IMR-90 (cell line): ENCODE data around the gene PLEKHH1. TPM values are rescaled to one million over a fixed set of nuclear protein-coding genes. Genes with fewer than 3 reads are reported as not detected.

Experiments
- ATAC-seq: fragments of 200-7000 bp; cut with Tn5 transposase; 2 replicates; pipeline ENCODE4 v1.9.1; 2020; ENCODE audit warnings: low read depth, mild to moderate bottlenecking, moderate library complexity
- BruUV-seq: library from RNA; stranded (reverse); fragments of 400-500 nt; replicated peaks from 2 replicates; lab custom pipeline; 2021; lab: Mats Ljungman, UMichigan
- CTCF ChIA-PET: fragments of 300-600 bp; formaldehyde crosslinking; extraction: SDS; loops from one replicate; lab custom pipeline; 2021; ENCODE audit warnings: antibody characterized with exemption; lab: Yijun Ruan, JAX
- POLR2A ChIA-PET: fragments of 300-600 bp; sonication (Branson Sonifier 250); formaldehyde crosslinking; loops from one replicate; lab custom pipeline; 2022; ENCODE audit warnings: antibody characterized with exemption; ENCODE audit not compliant: unreplicated experiment; lab: Charles Lee
- DNase-seq: peaks from one replicate; pipeline ENCODE4 v3.0.0; 2013
- H2AFZ ChIP-seq: replicated peaks from 2 replicates; pipeline ENCODE3; 2013; ENCODE audit warnings: low read length, mild to moderate bottlenecking; ENCODE audit not compliant: poor library complexity
- H2AK5ac ChIP-seq: 2 replicates; pipeline ENCODE4 v1.6.1; 2013; ENCODE audit warnings: low read depth, low read length, inconsistent platforms
- H2AK9ac ChIP-seq: replicated peaks from 2 replicates; pipeline ENCODE3; 2013; ENCODE audit warnings: mild to moderate bottlenecking, low read depth, low read length, moderate library complexity; ENCODE audit not compliant: poor library complexity
- H2BK120ac ChIP-seq: 2 replicates; pipeline ENCODE4 v1.6.1; 2013; ENCODE audit warnings: low read depth, low read length, inconsistent platforms
- H2BK15ac ChIP-seq: 3 replicates; pipeline ENCODE4 v1.6.1; 2013; ENCODE audit warnings: low read depth, low read length, inconsistent platforms
- H2BK20ac ChIP-seq: 2 replicates; pipeline ENCODE4 v1.6.1; 2013; ENCODE audit warnings: low read depth, mild to moderate bottlenecking, inconsistent platforms, low read length, moderate library complexity
- H2BK5ac ChIP-seq: 2 replicates; pipeline ENCODE4 v1.6.1; 2013; ENCODE audit warnings: mild to moderate bottlenecking, low read depth, low read length, inconsistent platforms; ENCODE audit not compliant: poor library complexity, severe bottlenecking
- H3K14ac ChIP-seq: replicated peaks from 2 replicates; pipeline ENCODE4 v1.6.1; 2013; ENCODE audit warnings: low read depth, low read length, inconsistent platforms
- H3K18ac ChIP-seq: 2 replicates; pipeline ENCODE4 v1.6.1; 2013; ENCODE audit warnings: low read depth, low read length, control low read depth
- H3K23ac ChIP-seq: 2 replicates; pipeline ENCODE4 v1.6.1; 2013; ENCODE audit warnings: low read depth, low read length, inconsistent platforms
- H3K27ac ChIP-seq: 2 replicates; pipeline ENCODE4 v1.5.1; 2013; ENCODE audit warnings: mild to moderate bottlenecking, control low read depth, low read length; ENCODE audit not compliant: insufficient read depth
- H3K27me3 ChIP-seq: 2 replicates; pipeline ENCODE4 v1.6.1; 2013; ENCODE audit warnings: low read length; ENCODE audit not compliant: control insufficient read depth, insufficient read depth
- H3K36me3 ChIP-seq: 2 replicates; pipeline ENCODE4 v1.6.1; 2013; ENCODE audit warnings: low read length, mixed read lengths; ENCODE audit not compliant: control insufficient read depth, insufficient read depth
- H3K4ac ChIP-seq: 2 replicates; pipeline ENCODE4 v1.6.1; 2013; ENCODE audit warnings: low read depth, low read length, inconsistent platforms
- H3K4me1 ChIP-seq: 2 replicates; pipeline ENCODE4 v1.6.1; 2013; ENCODE audit warnings: low read length, mixed read lengths; ENCODE audit not compliant: control insufficient read depth, insufficient read depth
- H3K4me2 ChIP-seq: 2 replicates; pipeline ENCODE4 v1.6.1; 2013; ENCODE audit warnings: low read depth, mild to moderate bottlenecking, control low read depth, low read length, moderate library complexity
- H3K4me3 ChIP-seq: 2 replicates; pipeline ENCODE4 v1.5.1; 2013; ENCODE audit warnings: low read depth, mild to moderate bottlenecking, control low read depth, low read length, moderate library complexity; ENCODE audit not compliant: insufficient read depth
- H3K56ac ChIP-seq: 2 replicates; pipeline ENCODE4 v1.6.1; 2013; ENCODE audit warnings: low read length, inconsistent platforms; ENCODE audit not compliant: insufficient read depth; ENCODE audit errors: extremely low read depth
- H3K79me1 ChIP-seq, 2 experiments: 2 replicates each; pipeline ENCODE4 v1.6.1; 2013; ENCODE audit warnings: low read length in 2 of 2, inconsistent platforms in 1 of 2, low read depth in 1 of 2
- H3K9ac ChIP-seq: 2 replicates; pipeline ENCODE4 v1.6.1; 2013; ENCODE audit warnings: low read depth, low read length, control low read depth
- H3K9me1 ChIP-seq: 2 replicates; pipeline ENCODE4 v1.6.1; 2013; ENCODE audit warnings: low read length, inconsistent platforms; ENCODE audit not compliant: insufficient read depth
- H3K9me3 ChIP-seq: 2 replicates; pipeline ENCODE4 v1.6.1; 2013; ENCODE audit warnings: low read length; ENCODE audit not compliant: control insufficient read depth, insufficient read depth
- H4K20me1 ChIP-seq: 2 replicates; pipeline ENCODE4 v1.6.1; 2013; ENCODE audit warnings: low read length, inconsistent platforms; ENCODE audit not compliant: insufficient read depth
- H4K5ac ChIP-seq: 2 replicates; pipeline ENCODE4 v1.6.1; 2013; ENCODE audit warnings: mild to moderate bottlenecking, low read depth, low read length, control low read depth
- H4K8ac ChIP-seq, 2 experiments: 2 replicates each; pipeline ENCODE4 v1.6.1; 2013; ENCODE audit warnings: low read depth in 2 of 2, low read length in 2 of 2, control low read depth in 1 of 2, inconsistent platforms in 1 of 2
- H4K91ac ChIP-seq: 2 replicates; pipeline ENCODE4 v1.6.1; 2013; ENCODE audit warnings: low read depth, low read length, inconsistent platforms; ENCODE audit not compliant: insufficient read depth
- BHLHE40 ChIP-seq: fragments of 150-350 bp; IDR thresholded peaks from 2 replicates; pipeline ENCODE4 v1.6.1; 2016; ENCODE audit warnings: mild to moderate bottlenecking, low read depth, low read length
- CEBPB ChIP-seq: IDR thresholded peaks from 2 replicates; pipeline ENCODE4 v1.6.1; 2012; ENCODE audit warnings: low read depth, low read length, improper control_type of control experiment
- CHD1 ChIP-seq: IDR thresholded peaks from 2 replicates; pipeline ENCODE4 v1.6.1; 2012; ENCODE audit warnings: low read depth, low read length, improper control_type of control experiment
- FOS ChIP-seq: fragments of 150-350 bp; IDR thresholded peaks from 2 replicates; pipeline ENCODE4 v1.6.1; 2016; ENCODE audit warnings: low read depth, low read length
- MAZ ChIP-seq: IDR thresholded peaks from 2 replicates; pipeline ENCODE4 v1.6.1; 2012; ENCODE audit warnings: low read depth, mild to moderate bottlenecking, low read length, improper control_type of control experiment, moderate library complexity, borderline replicate concordance
- MXI1 ChIP-seq: IDR thresholded peaks from 2 replicates; pipeline ENCODE4 v1.6.1; 2012; ENCODE audit warnings: low read depth, mild to moderate bottlenecking, low read length, moderate library complexity, borderline replicate concordance
- NFE2L2 ChIP-seq: fragments of 150-350 bp; IDR thresholded peaks from 2 replicates; pipeline ENCODE4 v1.6.1; 2016; ENCODE audit warnings: low read depth, mild to moderate bottlenecking, low read length
- POLR2A ChIP-seq: IDR thresholded peaks from 2 replicates; pipeline ENCODE4 v1.6.1; 2012; ENCODE audit warnings: mild to moderate bottlenecking, low read depth, low read length
- RAD21 ChIP-seq: IDR thresholded peaks from 2 replicates; pipeline ENCODE4 v1.6.1; 2012; ENCODE audit warnings: low read length, improper control_type of control experiment
- RCOR1 ChIP-seq: IDR thresholded peaks from 2 replicates; pipeline ENCODE4 v1.6.1; 2012; ENCODE audit warnings: mild to moderate bottlenecking, low read length, improper control_type of control experiment; ENCODE audit not compliant: insufficient replicate concordance
- SMC3 ChIP-seq: fragments of 150-350 bp; IDR thresholded peaks from 2 replicates; pipeline ENCODE4 v1.6.1; 2016; ENCODE audit warnings: low read depth, mild to moderate bottlenecking, antibody characterized with exemption, low read length, moderate library complexity
- WGBS, 2 experiments: methylation state at CpG; one replicate each; pipeline versions ENCODE4 v1.1.5 to v1.1.7; 2013; ENCODE audit warnings: missing lambda C conversion rate in 2 of 2; ENCODE audit not compliant: insufficient read length in 1 of 2; ENCODE audit errors: extremely low coverage in 2 of 2; 5-methylcytosine and 5-hydroxymethylcytosine counted together
- dilution Hi-C: fragments of 300-500 bp; cut with HindIII; formaldehyde crosslinking; loops from one replicate; pipeline ENCODE4 v1.14.3; 2018; ENCODE audit warnings: low sequenced_read_pairs; ENCODE audit not compliant: unreplicated experiment
- in situ Hi-C: fragments of 300-500 bp; cut with MboI; formaldehyde crosslinking; loops from 3 replicates; pipeline ENCODE4 v1.14.3; 2019; ENCODE audit warnings: low sequenced_read_pairs, inconsistent platforms, mixed read lengths
- intact Hi-C: fragments of 100-400 bp; cut with micrococcal nuclease; formaldehyde crosslinking; loops from 2 replicates; pipeline ENCODE4 v1.10.0; 2022
- polyA plus RNA-seq, 3 experiments: library from polyadenylated mRNA; depleted of rRNA; stranded (reverse); fragments of >200 nt; gene quantifications; 2 replicates each; pipeline ENCODE4 v1.2.3, GENCODE V29; 2012; ENCODE audit warnings: low replicate concordance in 1 of 3
- total RNA-seq: library from RNA; depleted of rRNA; stranded (reverse); fragments of >200 nt; gene quantifications from 2 replicates; pipeline ENCODE4 v1.2.3, GENCODE V29; 2012
- TF ChIP-seq, protein P1 (sequence below): conservative IDR thresholded peaks from 2 replicates; pipeline ENCODE4 v1.5.1; 2012; ENCODE audit warnings: mild to moderate bottlenecking, low read depth, low read length, improper control_type of control experiment
- TF ChIP-seq, protein P2 (sequence below): fragments of 150-350 bp; IDR thresholded peaks from 2 replicates; pipeline ENCODE4 v1.6.1; 2016; ENCODE audit warnings: low read depth, mild to moderate bottlenecking, low read length, moderate library complexity, borderline replicate concordance
- TF ChIP-seq, protein P3 (sequence below): fragments of 150-350 bp; IDR thresholded peaks from 2 replicates; pipeline ENCODE4 v1.6.1; 2017; ENCODE audit warnings: mild to moderate bottlenecking, antibody characterized with exemption, low read length, low read depth

PLEKHH1 gene
- total and polyA plus RNA-seq, 2 of the 4 experiments (the other 2 are of a cell fraction): under 0.01 to 0.34 TPM

DNA sequence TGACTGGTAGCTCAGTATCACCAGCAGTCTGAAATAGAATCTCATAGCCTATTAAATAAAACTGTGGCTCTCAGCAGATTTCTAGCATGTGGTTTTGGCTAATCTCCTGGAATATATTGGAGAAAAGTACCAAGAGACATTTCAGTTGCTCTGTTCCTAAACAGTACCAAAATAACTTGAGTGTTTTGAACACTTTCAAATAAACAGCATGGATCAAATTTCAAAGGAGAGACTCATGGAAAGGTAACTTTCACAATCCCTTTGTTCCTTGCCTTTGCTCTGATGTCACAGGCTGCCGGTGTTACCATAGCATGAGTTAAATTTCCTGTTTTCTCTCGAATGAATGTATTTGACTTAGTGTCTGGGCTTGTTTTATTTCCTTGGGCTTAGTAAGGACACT lies 90.0 kb downstream of the PLEKHH1 start:
- H3K56ac ChIP-seq: no peak overlapping the region
- H3K4ac ChIP-seq: peak overlapping the region; percentile 12; the same call in 1 of the 2 replicates
- H3K79me1 ChIP-seq: no peaks in the 10 kb centered on the region
- no peaks in the 10 kb centered on the region for H3K27me3 ChIP-seq
- DNase-seq (no peak), ATAC-seq (peak; percentile 7)
- no peak overlapping the region for H2AK5ac ChIP-seq
- dilution Hi-C loops (no loop called here), intact Hi-C loops (no loop called here), in situ Hi-C loops (loop anchor here (5.0 kb wide), 1 partner anchor 44 kb away; no protein-coding TSS in a partner anchor)
- ChIA-PET POLR2A (no interaction called here), CTCF (interaction anchor here (0.6 to 1.0 kb wide), 2 partner anchors 81 to 526 kb away, joined by 3 to 6 read pairs; no protein-coding TSS in a partner anchor)
- no peak overlapping the region for H4K5ac ChIP-seq
- no peak overlapping the region for H3K4me3 ChIP-seq
- no TSS peak for BruUV-seq
- H2BK5ac ChIP-seq: peak overlapping the region; percentile 6
- no peak overlapping the region; the same call in 1 of the 2 replicates for H3K4me2 ChIP-seq
- no peak overlapping the region for H2BK15ac ChIP-seq
- H4K8ac ChIP-seq: peak overlapping the region in 1 of 2 experiments; percentile 45; a peak in 2 of 4 replicates
- no peaks in the 10 kb centered on the region for H3K9me3 ChIP-seq
- no peak overlapping the region for H3K14ac ChIP-seq
- no peaks in the 10 kb centered on the region for H3K9me1 ChIP-seq
- no peak overlapping the region for H2AK9ac ChIP-seq
- no peak overlapping the region; the same call in 1 of the 2 replicates for H3K18ac ChIP-seq
- H2BK20ac ChIP-seq: peak overlapping the region; percentile 43; the same call in 1 of the 2 replicates
- no peak for TF ChIP-seq FOS
- TF ChIP-seq, protein P1, sequence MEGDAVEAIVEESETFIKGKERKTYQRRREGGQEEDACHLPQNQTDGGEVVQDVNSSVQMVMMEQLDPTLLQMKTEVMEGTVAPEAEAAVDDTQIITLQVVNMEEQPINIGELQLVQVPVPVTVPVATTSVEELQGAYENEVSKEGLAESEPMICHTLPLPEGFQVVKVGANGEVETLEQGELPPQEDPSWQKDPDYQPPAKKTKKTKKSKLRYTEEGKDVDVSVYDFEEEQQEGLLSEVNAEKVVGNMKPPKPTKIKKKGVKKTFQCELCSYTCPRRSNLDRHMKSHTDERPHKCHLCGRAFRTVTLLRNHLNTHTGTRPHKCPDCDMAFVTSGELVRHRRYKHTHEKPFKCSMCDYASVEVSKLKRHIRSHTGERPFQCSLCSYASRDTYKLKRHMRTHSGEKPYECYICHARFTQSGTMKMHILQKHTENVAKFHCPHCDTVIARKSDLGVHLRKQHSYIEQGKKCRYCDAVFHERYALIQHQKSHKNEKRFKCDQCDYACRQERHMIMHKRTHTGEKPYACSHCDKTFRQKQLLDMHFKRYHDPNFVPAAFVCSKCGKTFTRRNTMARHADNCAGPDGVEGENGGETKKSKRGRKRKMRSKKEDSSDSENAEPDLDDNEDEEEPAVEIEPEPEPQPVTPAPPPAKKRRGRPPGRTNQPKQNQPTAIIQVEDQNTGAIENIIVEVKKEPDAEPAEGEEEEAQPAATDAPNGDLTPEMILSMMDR: no peak
- TF ChIP-seq, protein P2, sequence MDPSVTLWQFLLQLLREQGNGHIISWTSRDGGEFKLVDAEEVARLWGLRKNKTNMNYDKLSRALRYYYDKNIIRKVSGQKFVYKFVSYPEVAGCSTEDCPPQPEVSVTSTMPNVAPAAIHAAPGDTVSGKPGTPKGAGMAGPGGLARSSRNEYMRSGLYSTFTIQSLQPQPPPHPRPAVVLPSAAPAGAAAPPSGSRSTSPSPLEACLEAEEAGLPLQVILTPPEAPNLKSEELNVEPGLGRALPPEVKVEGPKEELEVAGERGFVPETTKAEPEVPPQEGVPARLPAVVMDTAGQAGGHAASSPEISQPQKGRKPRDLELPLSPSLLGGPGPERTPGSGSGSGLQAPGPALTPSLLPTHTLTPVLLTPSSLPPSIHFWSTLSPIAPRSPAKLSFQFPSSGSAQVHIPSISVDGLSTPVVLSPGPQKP: no peak
- no peak for TF ChIP-seq RAD21
- no peak for TF ChIP-seq CEBPB
- no peak for TF ChIP-seq MAZ
- TF ChIP-seq BHLHE40: no peak
- TF ChIP-seq RCOR1: no peak
- no peak for TF ChIP-seq SMC3
- TF ChIP-seq POLR2A: no peak
- no peak for TF ChIP-seq CHD1
- no peak for TF ChIP-seq NFE2L2
- TF ChIP-seq, protein P3, sequence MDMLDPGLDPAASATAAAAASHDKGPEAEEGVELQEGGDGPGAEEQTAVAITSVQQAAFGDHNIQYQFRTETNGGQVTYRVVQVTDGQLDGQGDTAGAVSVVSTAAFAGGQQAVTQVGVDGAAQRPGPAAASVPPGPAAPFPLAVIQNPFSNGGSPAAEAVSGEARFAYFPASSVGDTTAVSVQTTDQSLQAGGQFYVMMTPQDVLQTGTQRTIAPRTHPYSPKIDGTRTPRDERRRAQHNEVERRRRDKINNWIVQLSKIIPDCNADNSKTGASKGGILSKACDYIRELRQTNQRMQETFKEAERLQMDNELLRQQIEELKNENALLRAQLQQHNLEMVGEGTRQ: no peak
- TF ChIP-seq MXI1: no peak
- no peak overlapping the region for H4K91ac ChIP-seq
- no peak overlapping the region for H3K23ac ChIP-seq
- peak overlapping the region; percentile 53 for H2AFZ ChIP-seq
- H3K36me3 ChIP-seq: no peaks in the 10 kb centered on the region
- WGBS, 2 experiments: 60% methylated on average over 1 of the region's 2 CpGs; no CpG with 5 or more reads in 1 of the 2 experiments
- H4K20me1 ChIP-seq: no peaks in the 10 kb centered on the region
- H3K9ac ChIP-seq: no peak overlapping the region
- peak overlapping the region; percentile 24; the same call in 1 of the 2 replicates for H2BK120ac ChIP-seq
- H3K4me1 ChIP-seq: peaks cover 3% of the 10 kb centered on the region; the same call in 1 of the 2 replicates
- no peak overlapping the region for H3K27ac ChIP-seq
